Measurements from ENCODE around the gene OBSCN.

OBSCN gene

GRCh38 chr1:228271701-228272251 lies 63.9 kb downstream of the OBSCN start:
- H3K4me1 ChIP-seq: peaks cover 9% of the 10 kb centered on the region

DNA sequence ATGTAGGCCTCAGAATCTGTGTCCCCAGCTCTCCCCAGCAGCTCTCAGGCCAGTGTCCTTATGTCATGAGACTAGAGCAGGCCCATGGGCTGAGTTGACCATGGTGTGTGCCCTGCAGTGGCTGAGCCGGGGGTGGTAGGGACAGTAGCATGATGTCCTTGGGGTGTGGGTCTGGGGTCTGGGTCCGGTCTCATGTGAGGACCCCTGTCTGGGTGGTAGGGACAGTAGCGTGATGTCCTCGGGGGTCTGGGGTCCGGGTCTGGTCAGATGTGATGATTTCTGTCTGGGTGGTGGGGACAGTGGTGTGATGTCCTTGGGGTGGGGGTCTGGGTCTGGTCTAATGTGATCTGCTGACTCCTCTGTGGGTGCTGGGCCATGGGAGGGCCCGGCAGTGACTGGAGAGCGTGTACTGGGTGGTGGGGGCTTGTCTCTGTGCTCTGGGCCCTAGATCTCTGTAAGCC lies 64.5 kb downstream of the OBSCN start:
- in situ Hi-C loops (cut with MboI; ENCODE audit: low sequenced_read_pairs): no loop called here
- peaks cover 9% of the 10 kb centered on the region for H3K4me1 ChIP-seq

More at GRCh38 chr1:228271701-228272251, 63.9 kb downstream of the OBSCN start:
- H3K9me3 ChIP-seq: no peaks in the 10 kb centered on the region
- in situ Hi-C loops (cut with MboI; ENCODE audit: low sequenced_read_pairs): no loop called here
- no peaks in the 10 kb centered on the region for H3K36me3 ChIP-seq (replicated peaks)
- H3K27me3 ChIP-seq (ENCODE audit: low read depth): no peaks in the 10 kb centered on the region
- no peak for DNase-seq (ENCODE audit: low spot score in 2 of 2)
- H3K4me3 ChIP-seq: no peak overlapping the region

DNA sequence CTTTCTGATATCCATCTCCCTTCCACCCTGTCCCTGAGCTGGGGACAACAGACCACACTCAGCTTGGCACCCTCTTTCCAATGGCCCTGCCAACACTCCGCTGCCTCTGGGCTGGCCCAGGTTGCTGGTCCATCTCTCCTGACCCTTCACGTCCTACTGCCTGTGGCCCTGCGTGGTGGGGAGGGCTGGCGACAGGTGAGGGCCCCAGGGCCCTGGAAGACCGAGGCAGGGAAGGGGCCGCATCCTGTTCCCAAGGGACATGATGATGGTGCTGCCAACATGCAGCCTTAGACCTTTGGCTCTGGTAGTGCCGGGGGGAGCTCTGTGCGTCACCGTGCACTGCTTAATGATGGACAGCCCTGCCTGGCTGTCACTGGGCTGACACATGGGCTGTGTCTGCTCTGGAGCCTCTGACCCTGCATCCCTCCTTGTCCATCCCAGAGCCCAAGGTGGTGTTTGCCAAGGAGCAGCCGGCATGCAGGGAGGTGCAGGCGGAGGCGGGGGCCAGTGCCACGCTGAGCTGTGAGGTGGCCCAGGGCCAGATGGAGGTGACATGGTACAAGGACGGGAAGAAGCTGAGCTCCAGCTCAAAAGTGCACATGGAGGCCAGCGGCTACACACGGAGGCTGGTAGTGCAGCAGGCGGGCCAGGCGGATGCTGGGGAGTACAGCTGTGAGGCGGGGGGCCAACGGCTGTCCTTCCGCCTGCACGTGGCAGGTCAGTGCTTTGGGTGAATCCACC lies 65.2 kb downstream of the OBSCN start:
- Histone ChIP-seq H3K4me3 (no peak overlapping the region), H3K36me3 (replicated peaks) (no peaks in the 10 kb centered on the region), H3K9me3 (no peaks in the 10 kb centered on the region), H3K27me3 (ENCODE audit: low read depth) (no peaks in the 10 kb centered on the region), H3K4me1 (peaks cover 9% of the 10 kb centered on the region)
- DNase-seq (ENCODE audit: low spot score in 2 of 2): no peak
- in situ Hi-C loops (cut with MboI; ENCODE audit: low sequenced_read_pairs): no loop called here

More for the DNA sequence above, 64.5 kb downstream of the OBSCN start:
- Histone ChIP-seq H3K27me3 (ENCODE audit: low read depth) (no peaks in the 10 kb centered on the region), H3K36me3 (replicated peaks) (no peaks in the 10 kb centered on the region), H3K9me3 (no peaks in the 10 kb centered on the region), H3K4me3 (no peak overlapping the region)
- DNase-seq (ENCODE audit: low spot score in 2 of 2): no peak

- DNase-seq (ENCODE audit: low spot score in 2 of 2): no peak
- no peaks in the 10 kb centered on the region for H3K27me3 ChIP-seq (ENCODE audit: low read depth)
- no peak overlapping the region for H3K4me3 ChIP-seq
- no peaks in the 10 kb centered on the region for H3K36me3 ChIP-seq (replicated peaks)
- in situ Hi-C loops (cut with MboI; ENCODE audit: low sequenced_read_pairs): no loop called here
- no peaks in the 10 kb centered on the region for H3K9me3 ChIP-seq
- peaks cover 9% of the 10 kb centered on the region for H3K4me1 ChIP-seq
Observed at GRCh38 chr1:228273720-228274451, 66.0 kb downstream of the OBSCN start.

DNA sequence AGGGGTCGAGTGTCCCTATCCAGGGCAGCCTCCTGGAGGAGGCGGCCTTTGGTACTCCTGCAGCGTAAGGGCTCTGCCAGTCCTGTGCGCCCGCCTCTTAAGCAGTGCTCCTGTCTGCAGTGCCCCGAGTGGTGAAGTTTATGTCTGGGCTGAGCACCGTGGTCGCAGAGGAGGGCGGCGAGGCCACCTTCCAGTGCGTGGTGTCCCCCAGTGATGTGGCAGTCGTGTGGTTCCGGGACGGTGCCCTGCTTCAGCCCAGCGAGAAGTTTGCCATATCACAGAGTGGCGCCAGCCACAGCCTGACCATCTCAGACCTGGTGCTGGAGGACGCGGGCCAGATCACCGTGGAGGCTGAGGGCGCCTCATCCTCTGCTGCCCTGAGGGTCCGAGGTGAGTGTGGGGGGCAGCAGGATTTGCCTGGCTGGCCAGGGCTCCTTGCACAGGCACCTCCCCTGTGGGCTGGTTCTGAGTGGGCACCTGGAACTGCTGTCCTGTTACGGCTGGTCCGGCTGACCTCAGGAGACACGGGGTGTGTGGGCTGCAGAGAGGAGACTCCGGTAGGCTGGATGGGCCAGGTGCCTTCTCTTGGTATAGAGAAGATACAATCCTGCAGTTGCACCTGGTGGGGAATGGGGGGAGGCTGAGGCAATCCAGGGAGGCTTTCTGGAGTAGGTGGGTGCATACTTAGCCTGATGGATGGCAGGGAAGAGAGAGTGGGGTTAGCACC lies 66.8 kb downstream of the OBSCN start:
- Histone ChIP-seq H3K36me3 (replicated peaks) (no peaks in the 10 kb centered on the region), H3K4me3 (peak overlapping the region; percentile 64), H3K4me1 (peaks cover 9% of the 10 kb centered on the region), H3K9me3 (no peaks in the 10 kb centered on the region), H3K27me3 (ENCODE audit: low read depth) (no peaks in the 10 kb centered on the region)
- peak in 1 of 2 experiments; percentile 7 for DNase-seq (ENCODE audit: low spot score in 2 of 2)
- in situ Hi-C loops (cut with MboI; ENCODE audit: low sequenced_read_pairs): no loop called here

DNA sequence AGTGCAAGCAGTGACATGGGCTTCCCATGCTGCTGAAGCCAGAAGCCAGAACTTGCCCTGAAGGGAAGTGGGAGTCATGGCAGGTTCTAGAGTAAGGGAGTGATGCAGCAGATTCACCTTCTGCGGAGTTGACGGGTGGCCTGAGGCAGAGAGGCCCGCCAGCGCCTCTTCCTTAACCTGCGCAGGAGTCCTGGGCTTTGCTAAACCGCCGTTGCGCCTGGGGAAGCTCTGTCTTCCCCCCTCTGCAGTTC lies 67.3 kb downstream of the OBSCN start:
- peak overlapping the region; percentile 64 for H3K4me3 ChIP-seq
- no peaks in the 10 kb centered on the region for H3K27me3 ChIP-seq (ENCODE audit: low read depth)
- H3K4me1 ChIP-seq: peaks cover 9% of the 10 kb centered on the region
- no peaks in the 10 kb centered on the region for H3K36me3 ChIP-seq (replicated peaks)
- H3K9me3 ChIP-seq: no peaks in the 10 kb centered on the region
- in situ Hi-C loops (cut with MboI; ENCODE audit: low sequenced_read_pairs): no loop called here
- DNase-seq (ENCODE audit: low spot score in 2 of 2): no peak

GRCh38 chr1:228275430-228276173 lies 67.8 kb downstream of the OBSCN start:
- no peaks in the 10 kb centered on the region for H3K27me3 ChIP-seq (ENCODE audit: low read depth)
- in situ Hi-C loops (cut with MboI; ENCODE audit: low sequenced_read_pairs): no loop called here
- peak overlapping the region; percentile 64 for H3K4me3 ChIP-seq
- H3K36me3 ChIP-seq (replicated peaks): no peaks in the 10 kb centered on the region
- DNase-seq (ENCODE audit: low spot score in 2 of 2): peak; percentile 88 to 97
- no peaks in the 10 kb centered on the region for H3K9me3 ChIP-seq
- peaks cover 9% of the 10 kb centered on the region for H3K4me1 ChIP-seq

GRCh38 chr1:228276174-228276831 lies 68.5 kb downstream of the OBSCN start:
- Histone ChIP-seq H3K9me3 (no peaks in the 10 kb centered on the region), H3K27me3 (ENCODE audit: low read depth) (no peaks in the 10 kb centered on the region), H3K4me3 (peak overlapping the region; percentile 64), H3K36me3 (replicated peaks) (no peaks in the 10 kb centered on the region), H3K4me1 (peaks cover 9% of the 10 kb centered on the region)
- peak in 1 of 2 experiments; percentile 5 for DNase-seq (ENCODE audit: low spot score in 2 of 2)
- in situ Hi-C loops (cut with MboI; ENCODE audit: low sequenced_read_pairs): no loop called here

DNA sequence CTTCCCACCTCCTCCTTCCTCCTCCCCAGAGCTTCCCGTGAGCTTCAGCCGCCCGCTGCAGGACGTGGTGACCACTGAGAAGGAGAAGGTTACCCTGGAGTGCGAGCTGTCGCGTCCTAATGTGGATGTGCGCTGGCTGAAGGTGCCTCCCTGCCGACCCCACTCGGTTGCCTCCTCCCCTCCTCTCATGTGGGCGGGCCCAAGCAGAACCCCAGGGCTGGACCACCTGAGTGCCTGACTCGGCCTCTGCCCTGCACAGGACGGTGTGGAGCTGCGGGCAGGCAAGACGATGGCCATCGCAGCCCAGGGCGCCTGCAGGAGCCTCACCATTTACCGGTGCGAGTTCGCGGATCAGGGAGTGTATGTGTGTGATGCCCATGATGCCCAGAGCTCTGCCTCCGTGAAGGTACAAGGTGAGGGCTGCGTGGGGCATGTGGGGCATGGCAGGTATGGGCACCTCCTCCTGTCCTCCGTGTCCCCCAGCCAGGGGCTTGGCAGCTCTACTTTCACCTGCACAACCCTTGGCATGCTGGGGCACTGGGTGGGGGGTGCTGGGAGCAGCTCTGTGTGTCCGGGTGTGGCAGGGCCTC lies 69.2 kb downstream of the OBSCN start:
- DNase-seq (ENCODE audit: low spot score in 2 of 2): peak in 1 of 2 experiments; percentile 6
- Histone ChIP-seq H3K4me3 (no peak overlapping the region), H3K4me1 (peaks cover 9% of the 10 kb centered on the region), H3K9me3 (no peaks in the 10 kb centered on the region), H3K27me3 (ENCODE audit: low read depth) (no peaks in the 10 kb centered on the region), H3K36me3 (replicated peaks) (no peaks in the 10 kb centered on the region)
- in situ Hi-C loops (cut with MboI; ENCODE audit: low sequenced_read_pairs): no loop called here

DNA sequence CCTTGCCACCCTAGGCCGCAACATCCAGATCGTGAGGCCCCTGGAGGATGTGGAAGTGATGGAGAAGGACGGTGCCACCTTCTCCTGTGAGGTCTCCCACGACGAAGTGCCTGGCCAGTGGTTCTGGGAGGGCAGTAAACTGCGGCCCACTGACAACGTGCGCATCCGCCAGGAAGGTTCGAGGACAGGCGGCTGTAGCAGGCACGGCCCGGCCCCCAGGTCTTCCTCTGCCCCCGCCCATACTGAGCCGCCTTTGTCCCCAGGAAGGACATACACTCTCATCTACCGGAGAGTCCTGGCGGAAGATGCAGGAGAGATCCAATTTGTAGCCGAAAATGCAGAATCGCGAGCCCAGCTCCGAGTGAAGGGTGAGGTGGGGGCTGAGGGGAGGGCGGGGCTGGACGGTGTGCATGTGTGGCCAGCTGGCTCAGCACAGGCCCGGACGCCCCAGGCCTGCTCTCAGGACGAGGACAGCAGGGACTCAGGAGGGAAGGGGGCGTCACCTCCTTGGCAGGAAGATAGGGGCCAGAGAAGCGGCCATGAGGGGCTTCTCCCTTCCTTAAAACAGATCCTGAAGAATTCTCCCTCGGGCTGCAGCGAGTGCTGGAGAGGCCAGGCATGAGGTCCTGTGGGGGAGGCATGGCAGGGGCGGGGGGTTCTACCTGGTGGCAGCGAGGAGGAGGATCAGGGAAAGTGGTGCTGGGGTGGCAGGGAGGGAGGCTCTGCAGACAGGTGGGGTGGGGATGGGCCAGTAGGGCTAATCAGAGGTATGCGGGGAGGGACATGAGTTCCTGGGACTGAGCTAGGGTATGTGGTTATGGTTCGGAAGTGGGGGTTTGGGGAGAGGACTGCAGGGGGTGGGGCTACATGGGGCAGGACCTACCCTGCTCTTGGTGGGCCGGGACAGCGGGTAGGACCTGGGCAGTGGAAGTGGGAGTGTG lies 69.9 kb downstream of the OBSCN start:
- Histone ChIP-seq H3K27me3 (ENCODE audit: low read depth) (no peaks in the 10 kb centered on the region), H3K36me3 (replicated peaks) (no peaks in the 10 kb centered on the region), H3K4me1 (peaks cover 9% of the 10 kb centered on the region), H3K9me3 (no peaks in the 10 kb centered on the region), H3K4me3 (no peak overlapping the region)
- no peak for DNase-seq (ENCODE audit: low spot score in 2 of 2)
- in situ Hi-C loops (cut with MboI; ENCODE audit: low sequenced_read_pairs): no loop called here

GRCh38 chr1:228278432-228278941 lies 70.6 kb downstream of the OBSCN start:
- Histone ChIP-seq H3K4me1 (peaks cover 9% of the 10 kb centered on the region), H3K9me3 (no peaks in the 10 kb centered on the region), H3K36me3 (replicated peaks) (no peaks in the 10 kb centered on the region), H3K27me3 (ENCODE audit: low read depth) (no peaks in the 10 kb centered on the region), H3K4me3 (no peak overlapping the region)
- no peak for DNase-seq (ENCODE audit: low spot score in 2 of 2)
- in situ Hi-C loops (cut with MboI; ENCODE audit: low sequenced_read_pairs): no loop called here
